Fibroblast of mammary gland (primary cell): Measurements from ENCODE around the gene PRKCB.

Source experiments
- DNase-seq: peaks from one replicate; pipeline ENCODE4 v3.0.0-alpha.2; 2010; ENCODE audit warnings: low read depth
- H3K4me3 ChIP-seq: 2 replicates; pipeline ENCODE4 v1.5.1; 2011; ENCODE audit warnings: low read depth, mild to moderate bottlenecking, low read length, moderate library complexity; ENCODE audit not compliant: control insufficient read depth
- CTCF ChIP-seq: conservative IDR thresholded peaks from 2 replicates; pipeline ENCODE4 v1.5.1; 2011; ENCODE audit warnings: low read depth, low read length, inconsistent platforms; ENCODE audit not compliant: control insufficient read depth, insufficient read depth

The PRKCB gene

GRCh38 chr16:24188751-24189318, 353.1 kb downstream of the PRKCB start:
- no peak overlapping the region for H3K4me3 ChIP-seq
- no peak for TF ChIP-seq CTCF
- no peak for DNase-seq

- H3K4me3 ChIP-seq: no peak overlapping the region
- no peak for DNase-seq
- TF ChIP-seq CTCF: no peak
Measured at GRCh38 chr16:24189941-24190340, 354.2 kb downstream of the PRKCB start.

GRCh38 chr16:24191876-24192402, 356.2 kb downstream of the PRKCB start:
- no peak for TF ChIP-seq CTCF
- no peak overlapping the region for H3K4me3 ChIP-seq
- no peak for DNase-seq

- TF ChIP-seq CTCF: no peak
- DNase-seq: no peak
- H3K4me3 ChIP-seq: no peak overlapping the region
Measured at GRCh38 chr16:24195221-24195620, 359.4 kb downstream of the PRKCB start.

GRCh38 chr16:24198807-24199533, 363.2 kb downstream of the PRKCB start:
- DNase-seq: no peak
- no peak for TF ChIP-seq CTCF
- no peak overlapping the region for H3K4me3 ChIP-seq

- TF ChIP-seq CTCF: no peak
- no peak for DNase-seq
- no peak overlapping the region for H3K4me3 ChIP-seq
Measured at GRCh38 chr16:24203675-24204074, 367.9 kb downstream of the PRKCB start.
